ENCODE results near the gene OR6J1.
"Not testable (repeated sequence)": the region's sequence is repeated elsewhere in the genome, so short reads cannot be mapped to it uniquely, and the experiment has no call there.

DNA sequence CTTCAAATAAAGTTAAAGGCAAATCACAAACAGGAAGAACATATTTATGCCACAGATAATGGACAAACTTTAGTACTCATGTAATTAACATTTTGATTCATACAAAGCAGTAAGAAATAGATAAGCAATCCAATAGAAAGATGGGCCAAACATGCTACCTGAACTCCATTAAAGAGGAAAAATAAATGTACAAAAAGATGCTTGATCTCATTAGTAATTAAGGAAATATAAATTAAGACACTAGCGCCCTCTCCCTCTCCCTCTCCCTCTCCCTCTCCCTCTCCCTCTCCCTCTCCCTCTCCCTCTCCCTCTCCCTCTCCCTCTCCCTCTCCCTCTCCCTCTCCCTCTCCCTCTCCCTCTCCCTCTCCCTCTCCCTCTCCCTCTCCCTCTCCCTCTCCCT is 8.2 kb downstream of the OR6J1 start:
- TF ChIP-seq POLR2A (IDR thresholded peaks at IDR 0.05), result not testable (repeated sequence)
- TF ChIP-seq, protein P1, sequence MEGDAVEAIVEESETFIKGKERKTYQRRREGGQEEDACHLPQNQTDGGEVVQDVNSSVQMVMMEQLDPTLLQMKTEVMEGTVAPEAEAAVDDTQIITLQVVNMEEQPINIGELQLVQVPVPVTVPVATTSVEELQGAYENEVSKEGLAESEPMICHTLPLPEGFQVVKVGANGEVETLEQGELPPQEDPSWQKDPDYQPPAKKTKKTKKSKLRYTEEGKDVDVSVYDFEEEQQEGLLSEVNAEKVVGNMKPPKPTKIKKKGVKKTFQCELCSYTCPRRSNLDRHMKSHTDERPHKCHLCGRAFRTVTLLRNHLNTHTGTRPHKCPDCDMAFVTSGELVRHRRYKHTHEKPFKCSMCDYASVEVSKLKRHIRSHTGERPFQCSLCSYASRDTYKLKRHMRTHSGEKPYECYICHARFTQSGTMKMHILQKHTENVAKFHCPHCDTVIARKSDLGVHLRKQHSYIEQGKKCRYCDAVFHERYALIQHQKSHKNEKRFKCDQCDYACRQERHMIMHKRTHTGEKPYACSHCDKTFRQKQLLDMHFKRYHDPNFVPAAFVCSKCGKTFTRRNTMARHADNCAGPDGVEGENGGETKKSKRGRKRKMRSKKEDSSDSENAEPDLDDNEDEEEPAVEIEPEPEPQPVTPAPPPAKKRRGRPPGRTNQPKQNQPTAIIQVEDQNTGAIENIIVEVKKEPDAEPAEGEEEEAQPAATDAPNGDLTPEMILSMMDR (IDR thresholded peaks at IDR 0.05), result not testable (repeated sequence)

Data from thyroid gland (tissue), 4 donors.